Ammon's horn (tissue), 1 donor: ENCODE data around the gene SLC35A5.
A peak's percentile ranks its signal among the peaks of the same experiment; 100 is the strongest.

Experiments
- DNase-seq: peaks from one replicate; pipeline ENCODE4 v3.0.0-alpha.2; 2016; ENCODE audit warnings: low spot score

Gene SLC35A5

DNA sequence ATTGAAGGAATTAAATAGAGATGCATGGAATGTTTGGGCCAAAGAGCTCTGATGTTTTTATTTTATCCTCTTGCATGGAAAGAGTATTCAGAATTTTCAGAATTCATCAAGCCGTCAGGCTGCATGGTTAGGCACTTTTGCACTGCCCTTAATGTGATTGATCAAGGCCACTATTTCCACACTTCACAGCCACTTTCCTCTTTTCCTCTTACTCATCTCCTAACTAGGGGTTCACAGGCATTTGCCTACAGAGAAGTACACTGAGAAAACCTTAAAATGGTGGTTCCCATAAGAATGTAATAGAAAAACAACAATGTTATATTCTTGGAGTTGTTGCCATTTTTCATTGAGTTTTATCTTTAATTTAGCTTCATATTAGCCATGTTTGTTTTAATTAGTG, 10.9 kb downstream of the SLC35A5 start:
- no peak for DNase-seq

DNA sequence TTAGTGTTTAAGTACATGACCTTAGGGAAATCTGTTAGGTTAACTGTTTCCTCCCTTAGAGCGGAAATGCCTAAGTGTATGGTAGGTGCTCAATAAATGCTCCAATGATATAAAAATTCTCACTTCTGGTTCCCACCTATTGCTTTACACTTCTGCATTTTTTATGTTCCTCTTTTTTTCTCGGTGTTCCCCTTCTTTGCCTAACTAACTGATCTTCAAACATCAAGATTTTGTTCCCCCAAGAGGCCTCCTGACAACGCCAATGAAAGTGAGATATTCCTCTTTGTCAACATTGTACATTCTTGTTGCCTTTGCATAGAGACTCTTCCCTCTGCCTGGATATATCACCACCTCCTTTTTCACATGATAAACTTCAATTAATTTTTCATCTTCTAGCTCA, 17.4 kb downstream of the SLC35A5 start:
- peak; percentile 6 for DNase-seq

DNA sequence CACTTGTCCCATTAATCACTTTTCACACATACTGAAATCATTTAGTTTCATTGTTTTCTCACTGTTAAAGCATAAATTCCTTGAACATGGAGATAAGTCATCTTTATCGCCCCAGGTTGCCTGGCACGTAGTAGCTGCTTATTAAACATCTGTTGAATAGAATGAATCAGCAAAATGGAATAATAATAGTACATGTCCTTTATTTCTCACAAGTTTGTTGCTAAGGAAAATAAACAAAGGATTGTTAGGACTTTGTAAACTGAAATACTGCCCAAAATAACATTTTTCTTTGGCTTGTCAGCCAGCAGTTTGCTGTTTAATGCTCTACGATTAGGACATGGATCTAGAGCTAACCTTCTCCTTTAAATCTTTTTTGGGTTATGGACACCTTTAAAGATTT, 17.9 kb downstream of the SLC35A5 start:
- DNase-seq = no peak

DNA sequence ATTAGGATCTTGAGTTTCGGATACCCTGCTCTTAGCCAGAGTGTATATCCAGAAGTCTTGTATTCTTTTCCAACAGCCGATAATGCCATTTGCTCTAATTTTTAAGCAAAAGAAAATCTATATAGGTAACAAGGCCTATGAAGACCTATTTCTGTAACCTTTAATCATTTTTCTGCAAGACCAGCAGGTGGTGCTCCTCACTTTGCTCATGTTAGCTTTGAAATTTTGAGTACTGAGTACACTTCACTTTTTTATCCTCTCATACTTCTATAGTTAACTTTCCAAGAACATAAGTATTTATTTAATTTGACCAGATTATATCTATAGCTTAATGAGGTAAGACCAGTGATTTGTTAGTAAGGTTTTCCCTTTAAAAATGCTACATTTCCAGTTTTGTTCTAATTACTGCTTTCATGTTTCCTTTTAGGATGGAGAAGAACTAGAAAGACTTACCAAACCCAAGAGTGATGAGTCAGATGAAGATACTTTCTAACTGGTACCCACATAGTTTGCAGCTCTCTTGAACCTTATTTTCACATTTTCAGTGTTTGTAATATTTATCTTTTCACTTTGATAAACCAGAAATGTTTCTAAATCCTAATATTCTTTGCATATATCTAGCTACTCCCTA, 20.5 kb downstream of the SLC35A5 start:
- DNase-seq = peak; percentile 75

- no peak for DNase-seq
Measured at GRCh38 chr3:112583105-112583504, 21.3 kb downstream of the SLC35A5 start.

GRCh38 chr3:112585782-112586181, 23.9 kb downstream of the SLC35A5 start:
- no peak for DNase-seq

GRCh38 chr3:112587336-112587735, 25.5 kb downstream of the SLC35A5 start:
- DNase-seq = no peak

DNA sequence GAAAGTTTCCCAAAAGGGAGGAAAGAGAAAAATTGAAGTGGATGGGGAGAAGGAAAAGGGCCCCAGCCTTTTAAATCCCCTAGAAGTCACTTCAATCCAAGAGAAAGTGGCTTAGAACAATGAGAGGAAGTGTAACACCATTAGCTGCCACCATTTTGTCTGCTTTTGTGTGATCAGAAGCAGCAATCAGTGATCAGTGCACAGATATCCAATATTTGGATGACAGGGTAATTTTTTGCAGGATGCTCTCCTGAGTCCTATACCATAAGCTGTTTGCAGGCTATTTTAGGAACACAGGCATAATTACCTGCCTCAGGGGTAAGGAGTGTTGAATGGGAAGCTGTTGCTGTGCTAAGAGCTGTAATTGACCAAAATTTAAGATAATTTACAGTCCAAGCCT, 31.4 kb downstream of the SLC35A5 start:
- no peak for DNase-seq

- no peak for DNase-seq
Measured at GRCh38 chr3:112594856-112595255, 33.0 kb downstream of the SLC35A5 start.

DNA sequence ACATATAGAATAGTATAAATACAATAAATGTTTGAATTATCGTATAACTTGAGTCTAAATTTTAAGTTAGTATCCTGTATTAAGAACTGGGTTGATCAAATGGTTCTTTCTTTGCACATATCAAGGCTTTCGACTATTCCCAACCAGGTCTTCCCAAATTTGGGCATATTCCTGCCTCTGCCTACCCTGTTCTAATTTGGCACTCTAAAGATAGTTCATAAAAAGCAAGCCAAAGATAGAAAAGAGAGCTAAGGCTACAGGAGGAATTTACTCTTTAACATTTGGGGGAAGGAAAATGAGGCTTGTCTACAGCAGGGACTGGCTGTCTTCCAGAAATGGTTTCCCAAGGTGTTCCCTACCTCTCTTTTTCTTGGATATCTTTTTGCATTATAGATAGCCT, 36.1 kb downstream of the SLC35A5 start:
- DNase-seq = no peak

GRCh38 chr3:112598731-112599130, 36.9 kb downstream of the SLC35A5 start:
- no peak for DNase-seq

DNA sequence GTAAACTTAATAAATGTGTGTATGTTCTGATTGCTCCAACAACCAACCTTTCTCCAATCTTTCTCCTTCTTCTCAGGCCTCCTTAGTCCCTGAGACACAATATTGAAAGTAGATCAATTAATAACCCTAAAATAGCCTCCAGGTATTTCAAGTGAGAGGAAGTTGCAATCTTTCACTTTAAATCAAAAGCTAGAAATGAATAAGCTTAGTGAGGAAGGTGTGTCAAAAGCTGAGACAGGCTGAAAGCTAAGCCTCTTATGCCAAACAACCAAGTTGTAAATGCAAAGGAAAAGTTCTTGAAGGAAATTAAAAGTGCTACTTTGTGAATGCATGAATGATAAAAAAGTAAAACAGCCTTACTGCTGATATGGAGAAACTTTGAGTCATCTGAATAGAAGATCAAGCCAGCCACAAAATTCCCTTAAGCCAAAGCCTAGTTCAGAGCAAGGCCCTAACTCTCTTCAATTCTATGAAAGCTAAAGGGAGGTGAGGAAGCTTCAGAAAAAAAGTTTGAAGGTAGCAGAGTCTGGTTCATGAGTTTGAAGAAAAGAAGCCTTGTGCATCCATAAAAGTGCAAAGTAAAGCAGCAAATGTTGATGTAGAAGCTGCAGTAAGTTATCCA, 40.5 kb downstream of the SLC35A5 start:
- no peak for DNase-seq

DNA sequence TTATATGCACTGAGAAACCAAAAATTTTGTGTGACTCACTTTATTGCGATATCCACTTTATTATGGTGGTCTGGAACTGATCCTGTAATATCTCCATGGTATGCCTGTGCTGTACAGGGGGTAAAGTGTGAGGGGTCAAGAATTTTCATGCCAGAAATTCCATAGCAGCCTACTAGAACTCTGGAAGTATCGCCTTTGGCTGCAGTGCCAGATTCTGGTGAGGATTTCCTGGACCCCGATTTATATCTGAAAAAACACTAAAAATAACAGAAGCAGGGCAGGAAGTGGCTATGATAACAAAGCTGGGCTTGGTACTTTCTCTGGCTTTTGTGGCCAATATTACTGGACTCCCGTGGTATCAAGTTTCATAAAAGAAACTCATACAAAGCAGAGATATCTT, 42.7 kb downstream of the SLC35A5 start:
- no peak for DNase-seq

GRCh38 chr3:112605285-112605684, 43.4 kb downstream of the SLC35A5 start:
- peak; percentile 79 for DNase-seq

DNA sequence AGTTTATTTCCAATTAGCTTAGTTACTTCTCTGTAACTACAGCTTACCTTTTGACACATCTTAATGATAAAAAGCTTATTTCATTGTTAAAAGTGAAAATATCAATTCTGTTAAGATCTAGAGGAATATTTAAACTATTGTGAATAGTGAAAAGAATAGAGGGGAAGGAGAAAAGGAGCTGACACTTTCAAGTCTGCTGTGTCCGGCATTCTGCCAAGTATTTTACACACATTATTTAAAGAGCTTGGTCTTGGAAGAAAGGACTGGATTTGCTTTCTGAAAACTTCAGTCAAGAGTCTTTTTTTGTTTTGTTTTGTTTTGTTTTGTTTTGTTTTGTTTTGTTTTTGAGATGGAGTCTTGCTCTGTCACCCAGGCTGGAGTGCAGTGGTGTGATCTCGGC, 44.3 kb downstream of the SLC35A5 start:
- DNase-seq = no peak

- no peak for DNase-seq
Measured at GRCh38 chr3:112607863-112608262, 46.0 kb downstream of the SLC35A5 start.

DNA sequence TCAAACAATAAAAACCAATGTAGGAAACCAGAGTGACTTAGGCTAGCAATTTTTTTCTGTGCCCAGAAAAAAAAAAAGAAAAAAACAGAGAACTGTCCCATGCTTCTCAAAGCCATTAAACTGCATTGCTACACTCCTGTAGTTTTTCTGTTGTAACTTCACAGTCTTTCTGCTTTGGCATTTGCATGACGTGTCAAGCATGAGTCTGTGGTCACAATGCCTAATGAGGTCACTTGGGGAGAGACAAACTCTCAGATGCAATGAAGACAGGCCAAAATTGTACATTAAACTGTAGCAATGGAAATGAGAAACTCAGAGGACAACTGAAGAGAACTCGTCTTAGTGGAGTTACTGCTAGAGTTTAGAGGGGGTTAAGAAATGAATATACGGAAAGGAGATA, 48.3 kb downstream of the SLC35A5 start:
- DNase-seq = no peak

- no peak for DNase-seq
Measured at GRCh38 chr3:112611752-112612515, 50.1 kb downstream of the SLC35A5 start.

DNA sequence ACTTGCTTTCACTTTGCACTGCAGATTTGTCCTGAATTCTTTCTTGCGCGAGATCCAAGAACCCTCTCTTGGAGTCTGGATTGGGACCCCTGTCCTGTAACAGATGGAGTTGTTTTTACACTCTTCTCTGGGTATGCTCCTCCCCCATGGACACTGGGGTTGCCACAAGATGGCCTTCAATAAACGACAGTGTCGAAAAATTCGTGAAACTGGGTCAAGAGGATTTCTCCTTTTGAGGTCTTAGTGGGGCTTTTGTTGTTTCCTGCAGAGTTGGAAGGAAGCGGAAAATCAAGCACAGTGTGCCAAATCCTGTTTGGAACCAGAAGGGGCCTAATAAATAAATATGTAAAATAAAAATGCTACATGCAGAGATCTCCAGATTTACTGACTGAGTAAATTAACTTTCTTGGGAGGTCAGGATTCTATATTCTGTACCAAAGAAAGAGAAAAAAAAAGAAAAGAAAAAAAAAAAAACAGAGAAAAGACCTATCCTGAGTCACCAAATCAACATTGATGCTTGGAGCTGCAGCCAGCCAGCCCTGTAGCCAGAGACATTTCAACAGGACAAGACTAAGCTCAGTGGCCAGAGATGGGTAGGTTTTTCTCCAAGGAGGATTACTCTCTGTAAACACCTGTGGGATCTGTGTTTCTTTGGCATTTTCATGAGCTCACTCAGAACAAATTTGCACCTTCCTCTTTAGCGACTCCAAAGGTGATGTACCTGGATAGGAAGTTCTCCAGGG, 54.3 kb downstream of the SLC35A5 start:
- no peak for DNase-seq

DNA sequence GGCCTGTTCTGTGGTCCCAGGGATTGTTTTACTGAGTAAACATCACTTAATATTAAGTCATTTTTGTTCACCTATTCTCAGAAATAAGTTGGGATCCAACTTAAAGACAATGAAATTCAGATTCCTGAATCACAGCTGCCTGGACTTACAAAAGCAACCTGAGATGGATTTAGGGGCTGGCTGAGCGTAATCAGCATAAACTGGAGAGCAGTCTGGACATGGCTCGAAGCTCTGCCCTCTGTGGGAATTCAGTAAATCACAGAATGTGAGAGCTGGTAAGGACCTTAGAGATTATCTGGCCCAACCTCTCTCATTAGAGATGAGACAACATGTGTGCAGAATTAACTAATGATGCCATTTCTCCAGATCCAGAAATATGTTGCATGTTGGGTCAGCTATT, 55.4 kb downstream of the SLC35A5 start:
- no peak for DNase-seq

DNA sequence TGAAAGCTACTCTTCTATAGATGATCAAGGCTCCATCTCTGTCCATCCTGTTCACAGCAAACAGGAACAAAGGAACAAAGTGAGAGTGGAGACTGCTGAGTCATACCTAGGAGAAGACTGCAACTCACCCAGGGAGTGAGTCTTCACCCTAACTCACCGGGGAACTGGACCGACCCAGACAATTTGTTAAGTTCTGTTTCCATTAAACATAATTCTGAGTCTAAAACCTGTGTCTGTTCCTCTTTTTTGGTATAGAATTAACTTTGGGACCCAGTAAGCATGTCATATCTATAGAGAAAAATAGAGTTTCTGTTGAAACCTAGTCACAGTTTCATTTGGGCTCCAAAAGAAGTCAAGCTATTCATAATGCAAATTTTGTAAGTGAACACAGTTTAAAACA, 57.5 kb downstream of the SLC35A5 start:
- DNase-seq = no peak

DNA sequence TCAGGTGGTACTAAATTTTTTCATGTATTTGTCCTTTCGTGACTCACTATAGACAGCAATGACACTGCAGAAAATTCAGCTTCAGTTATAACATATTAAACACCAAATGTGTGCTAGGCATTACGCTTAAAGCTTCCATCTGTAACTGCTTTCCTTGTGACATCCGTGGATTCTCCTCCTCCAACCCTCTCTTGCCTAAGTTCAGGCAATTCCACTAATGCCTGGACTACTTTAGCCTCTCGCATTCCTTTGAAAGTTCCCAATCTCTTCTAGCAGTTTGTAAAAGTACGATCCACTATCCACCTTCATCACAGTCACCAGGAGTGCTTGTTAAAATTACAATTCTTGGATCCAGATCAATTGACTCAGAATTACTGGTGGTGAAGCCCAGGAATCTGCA, 61.4 kb downstream of the SLC35A5 start:
- DNase-seq = no peak

- no peak for DNase-seq
Measured at GRCh38 chr3:112623717-112624116, 61.9 kb downstream of the SLC35A5 start.
